ENCODE measurements around the gene EP400.

- TF ChIP-seq POLR2A (IDR thresholded peaks at IDR 0.05; ENCODE audit: low read depth, low read length) = no peak
- TF ChIP-seq TAF1 (IDR thresholded peaks at IDR 0.05; ENCODE audit: low read depth, low read length) = no peak
- no peak for TF ChIP-seq POU2F2 (IDR thresholded peaks at IDR 0.05; ENCODE audit: low read depth, low read length)
- no peak for TF ChIP-seq POLR2AphosphoS5 (IDR thresholded peaks at IDR 0.05; ENCODE audit: low read depth, low read length)
Measured at GRCh38 chr12:131959116-131959515, 9.4 kb downstream of the EP400 start.

Data from GM12891 (cell line).